AG04450 (cell line): ENCODE results near the gene TMEM175. TPM values are rescaled to one million over a fixed set of nuclear protein-coding genes. Genes with fewer than 3 reads are reported as not detected.

Experiments used
- CTCF ChIA-PET: fragments of 300-600, 350-600 bp; formaldehyde crosslinking; extraction: SDS; loops from one replicate; lab custom pipeline; 2022; ENCODE audit warnings: antibody characterized with exemption, inconsistent platforms; lab: Charles Lee
- POLR2A ChIA-PET: fragments of 350-600 bp; formaldehyde crosslinking; extraction: SDS; loops from one replicate; lab custom pipeline; 2021; ENCODE audit warnings: antibody characterized with exemption, inconsistent platforms; lab: Yijun Ruan, JAX
- DNase-seq: peaks from one replicate; pipeline ENCODE4 v3.0.0-alpha.2; 2011; ENCODE audit warnings: low read depth, low spot score
- H3K27ac ChIP-seq: one replicate; pipeline ENCODE4 v1.5.1; 2012; ENCODE audit warnings: low read depth, low read length, control low read depth
- H3K27me3 ChIP-seq: one replicate; pipeline ENCODE4 v1.6.0; 2012; ENCODE audit warnings: low read length; ENCODE audit not compliant: control insufficient read depth, insufficient read depth
- H3K4me3 ChIP-seq: 2 replicates; pipeline ENCODE4 v1.5.1; 2011; ENCODE audit warnings: mild to moderate bottlenecking, low read depth, low read length, control low read depth
- H3K9me3 ChIP-seq: 2 replicates; pipeline ENCODE4 v1.5.1; 2012; ENCODE audit warnings: low read length; ENCODE audit not compliant: control insufficient read depth, insufficient read depth
- polyA plus RNA-seq: library from polyadenylated mRNA; depleted of rRNA; stranded (reverse); fragments of >200 nt; gene quantifications from 2 replicates; pipeline ENCODE4 v1.2.3, GENCODE V29; 2011
- TF ChIP-seq, protein P1 (sequence below): IDR thresholded peaks from 2 replicates; pipeline ENCODE4 v1.5.1; 2011; ENCODE audit warnings: low read depth, low read length, control low read depth, inconsistent platforms

TMEM175 gene
- polyA plus RNA-seq, 1 experiment, result 27.9 TPM

DNA sequence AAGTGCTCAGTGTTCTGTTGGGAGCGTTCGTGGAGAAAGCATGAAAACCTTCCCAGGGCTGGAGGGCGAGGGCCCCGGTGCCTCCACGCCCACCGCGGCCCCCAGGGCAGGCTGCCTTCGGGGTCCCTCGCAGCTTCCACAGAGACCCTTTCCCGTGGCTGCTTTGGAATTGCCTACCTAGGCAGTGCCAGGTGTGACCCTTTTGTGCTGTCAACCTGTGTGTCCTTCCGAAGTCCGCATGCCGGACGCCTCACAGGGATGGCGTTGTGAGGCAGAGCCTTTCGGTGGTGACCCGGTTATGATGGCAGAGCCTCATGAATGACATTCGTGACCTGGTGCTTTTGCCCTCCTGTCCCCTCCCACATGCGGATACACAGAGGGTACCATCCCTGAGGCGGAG is 17.4 kb downstream of the TMEM175 start:
- DNase-seq, result no peak
- POLR2A ChIA-PET, result no interaction called here

DNA sequence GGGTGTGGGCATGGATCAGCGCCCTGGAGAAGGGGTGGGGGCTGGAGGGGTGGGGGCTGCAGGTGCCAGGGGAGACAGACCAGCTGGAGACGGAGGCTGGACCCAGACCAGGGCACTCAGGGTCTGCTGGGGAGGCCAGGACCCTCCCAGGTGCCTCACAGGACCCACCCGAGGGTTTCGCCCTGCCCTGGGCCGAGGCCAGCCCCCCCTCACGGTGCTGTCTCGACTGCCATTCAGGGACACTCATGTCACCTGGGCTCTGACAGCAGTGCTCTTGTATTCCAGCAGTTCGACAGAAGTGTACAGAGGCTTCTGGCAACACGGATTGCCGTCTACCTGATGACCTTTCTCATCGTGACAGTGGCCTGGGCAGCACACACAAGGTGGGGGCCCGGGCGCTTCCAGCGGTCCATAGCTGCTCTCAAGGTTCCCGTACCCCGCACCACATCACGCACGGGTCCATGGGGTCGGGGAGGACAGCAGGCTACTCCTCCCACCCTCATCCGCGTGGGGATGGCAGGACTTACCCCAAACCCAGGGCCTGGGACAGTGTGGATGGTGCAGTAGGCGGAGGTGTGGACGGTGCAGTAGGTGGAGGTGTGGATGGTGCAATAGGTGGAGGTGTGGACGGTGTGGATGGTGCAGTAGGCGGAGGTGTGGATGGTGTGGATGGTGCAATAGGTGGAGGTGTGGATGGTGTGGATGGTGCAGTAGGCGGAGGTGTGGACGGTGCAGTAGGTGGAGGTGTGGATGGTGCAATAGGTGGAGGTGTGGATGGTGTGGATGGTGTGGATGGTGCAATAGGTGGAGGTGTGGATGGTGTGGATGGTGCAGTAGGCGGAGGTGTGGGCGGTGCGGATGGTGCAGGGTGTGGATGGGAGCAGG is 18.1 kb downstream of the TMEM175 start:
- TF ChIP-seq, protein P1, sequence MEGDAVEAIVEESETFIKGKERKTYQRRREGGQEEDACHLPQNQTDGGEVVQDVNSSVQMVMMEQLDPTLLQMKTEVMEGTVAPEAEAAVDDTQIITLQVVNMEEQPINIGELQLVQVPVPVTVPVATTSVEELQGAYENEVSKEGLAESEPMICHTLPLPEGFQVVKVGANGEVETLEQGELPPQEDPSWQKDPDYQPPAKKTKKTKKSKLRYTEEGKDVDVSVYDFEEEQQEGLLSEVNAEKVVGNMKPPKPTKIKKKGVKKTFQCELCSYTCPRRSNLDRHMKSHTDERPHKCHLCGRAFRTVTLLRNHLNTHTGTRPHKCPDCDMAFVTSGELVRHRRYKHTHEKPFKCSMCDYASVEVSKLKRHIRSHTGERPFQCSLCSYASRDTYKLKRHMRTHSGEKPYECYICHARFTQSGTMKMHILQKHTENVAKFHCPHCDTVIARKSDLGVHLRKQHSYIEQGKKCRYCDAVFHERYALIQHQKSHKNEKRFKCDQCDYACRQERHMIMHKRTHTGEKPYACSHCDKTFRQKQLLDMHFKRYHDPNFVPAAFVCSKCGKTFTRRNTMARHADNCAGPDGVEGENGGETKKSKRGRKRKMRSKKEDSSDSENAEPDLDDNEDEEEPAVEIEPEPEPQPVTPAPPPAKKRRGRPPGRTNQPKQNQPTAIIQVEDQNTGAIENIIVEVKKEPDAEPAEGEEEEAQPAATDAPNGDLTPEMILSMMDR, result no peak
- ChIA-PET POLR2A (no interaction called here), CTCF (no interaction called here)
- H3K27me3 ChIP-seq, result no peaks in the 10 kb centered on the region
- H3K4me3 ChIP-seq, result no peak overlapping the region
- H3K9me3 ChIP-seq, result no peaks in the 10 kb centered on the region; the same call in 1 of the 2 replicates
- no peak overlapping the region for H3K27ac ChIP-seq
- no peak for DNase-seq

More for the DNA sequence above, 17.4 kb downstream of the TMEM175 start:
- H3K27ac ChIP-seq, result no peak overlapping the region
- no peak overlapping the region for H3K4me3 ChIP-seq
- no peaks in the 10 kb centered on the region for H3K27me3 ChIP-seq
- TF ChIP-seq, protein P1, result no peak
- no peaks in the 10 kb centered on the region; the same call in 1 of the 2 replicates for H3K9me3 ChIP-seq
- CTCF ChIA-PET, result interaction anchor here (0.6 kb wide), 1 partner anchor 20 kb away, joined by 3 read pairs; no protein-coding TSS in a partner anchor

DNA sequence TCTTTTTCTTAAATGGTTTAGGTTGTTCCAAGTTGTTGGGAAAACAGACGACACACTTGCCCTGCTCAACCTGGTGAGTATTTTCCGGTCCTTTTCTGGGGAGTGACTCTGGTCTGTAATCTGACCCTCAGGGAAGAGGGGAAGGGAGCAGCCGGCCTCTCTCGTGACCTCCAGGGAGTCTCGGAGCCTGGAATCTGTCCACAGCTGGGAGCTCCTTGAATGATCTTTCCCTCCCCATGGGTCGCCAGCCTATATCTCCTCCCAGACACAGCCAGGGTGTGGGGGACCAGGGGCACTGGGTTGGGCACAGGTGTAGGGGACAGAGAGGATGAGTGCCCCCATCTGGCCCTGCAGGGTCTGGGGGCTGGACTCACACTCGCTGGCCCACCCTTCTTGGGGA is 18.9 kb downstream of the TMEM175 start:
- ChIA-PET POLR2A (no interaction called here), CTCF (no interaction called here)
- H3K4me3 ChIP-seq, result no peak overlapping the region
- H3K27me3 ChIP-seq, result no peaks in the 10 kb centered on the region
- H3K27ac ChIP-seq, result no peak overlapping the region
- DNase-seq, result no peak
- TF ChIP-seq, protein P1, result no peak
- no peaks in the 10 kb centered on the region; the same call in 1 of the 2 replicates for H3K9me3 ChIP-seq

DNA sequence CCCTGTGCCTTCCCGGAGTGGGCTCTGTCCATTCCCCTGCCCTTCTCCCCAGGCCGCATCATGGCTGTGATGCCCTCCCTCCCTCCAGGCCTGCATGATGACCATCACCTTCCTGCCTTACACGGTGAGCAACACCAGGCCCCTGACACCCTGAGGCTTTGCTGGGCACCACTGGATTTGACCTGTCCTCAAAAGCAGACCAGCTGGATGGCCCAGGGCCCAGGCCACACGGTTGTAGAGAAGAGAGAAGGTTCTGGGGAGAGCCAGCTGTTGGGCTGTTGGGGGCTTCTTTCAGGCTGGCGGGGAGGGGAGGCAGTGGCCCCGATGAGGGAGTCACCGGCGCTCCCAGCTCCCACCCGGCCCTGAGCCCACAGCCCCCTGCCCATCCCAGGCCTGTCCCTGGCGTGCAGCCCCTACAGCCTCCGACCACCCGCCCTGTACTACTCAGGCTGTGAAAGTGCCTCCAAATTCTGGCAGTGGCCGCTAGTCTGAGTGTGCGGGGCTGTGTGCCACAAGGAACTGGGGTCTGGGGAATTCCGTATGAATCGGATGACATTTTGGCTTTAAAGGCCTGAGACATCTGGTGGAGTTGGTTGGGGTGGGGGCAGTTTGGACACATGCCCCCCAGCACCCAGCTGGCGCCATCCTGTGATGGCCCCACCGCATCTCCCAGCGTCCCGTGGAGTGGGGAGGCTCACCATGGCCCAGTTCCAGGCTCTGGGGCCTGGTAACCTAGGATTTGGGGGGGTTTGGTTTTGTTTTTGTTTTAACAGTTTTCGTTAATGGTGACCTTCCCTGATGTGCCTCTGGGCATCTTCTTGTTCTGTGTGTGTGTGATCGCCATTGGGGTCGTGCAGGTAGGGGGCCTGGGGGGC is 19.6 kb downstream of the TMEM175 start:
- no peaks in the 10 kb centered on the region; the same call in 1 of the 2 replicates for H3K9me3 ChIP-seq
- ChIA-PET POLR2A (no interaction called here), CTCF (no interaction called here)
- no peak overlapping the region for H3K27ac ChIP-seq
- H3K27me3 ChIP-seq, result no peaks in the 10 kb centered on the region
- no peak overlapping the region for H3K4me3 ChIP-seq
- TF ChIP-seq, protein P1, result no peak
- no peak for DNase-seq
